GM21360 (cell line): ENCODE results near the gene EIF2S1.
"Not testable (repeated sequence)": the region's sequence is repeated elsewhere in the genome, so short reads cannot be mapped to it uniquely, and the experiment has no call there.

Experiments used
- ATAC-seq: cut with Tn5 transposase; IDR thresholded peaks from one replicate; pipeline ENCODE4 v1.9.1; 2021; ENCODE audit warnings: mild to moderate bottlenecking, moderate library complexity; ENCODE audit not compliant: unreplicated experiment

The EIF2S1 gene

GRCh38 chr14:67409461-67409860 is 49.3 kb downstream of the EIF2S1 start:
- ATAC-seq = no peak

DNA sequence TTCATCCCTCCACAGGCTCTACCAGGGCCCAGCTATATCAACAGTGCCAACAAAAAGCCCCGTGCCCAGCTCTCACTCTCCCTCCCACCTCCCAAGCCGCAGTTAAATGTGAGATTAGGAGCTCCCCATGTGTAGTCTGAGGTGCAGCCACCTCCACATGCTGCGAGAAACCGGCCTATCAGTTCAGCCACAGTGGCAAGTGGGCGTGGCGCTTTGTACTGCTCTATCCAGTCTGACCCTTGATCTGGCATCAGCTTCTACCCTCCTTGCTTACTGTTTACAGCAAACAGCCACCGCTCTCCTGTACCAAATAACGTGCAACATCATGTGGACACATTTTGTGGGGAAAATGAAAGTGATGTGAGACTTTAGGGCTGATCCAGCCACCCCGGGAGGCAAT is 50.2 kb downstream of the EIF2S1 start:
- ATAC-seq = no peak

DNA sequence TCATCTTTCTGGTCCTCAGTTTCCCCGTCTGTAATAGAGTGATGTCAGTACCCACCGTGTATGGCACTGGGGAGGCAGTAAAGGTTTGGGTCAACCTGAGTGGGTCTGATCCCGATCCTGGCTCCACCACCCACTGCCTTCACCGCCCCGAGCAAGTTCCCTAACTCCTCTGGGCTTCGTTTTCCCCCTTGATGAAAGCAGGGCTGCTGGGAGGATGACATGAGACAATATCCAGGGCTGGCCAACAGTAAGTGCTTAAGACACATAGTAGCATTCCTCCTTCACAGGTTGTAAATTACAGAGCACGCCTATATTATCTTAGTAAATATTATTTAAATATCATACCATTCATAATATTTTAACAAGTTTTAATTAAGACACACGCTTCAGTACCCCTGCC is 51.2 kb downstream of the EIF2S1 start:
- no peak for ATAC-seq

GRCh38 chr14:67411820-67412421 is 51.8 kb downstream of the EIF2S1 start, which contains the start of gene PLEK2:
Gene PLEK2, minus strand, starts transcription at chr14:67412165. Its CDS starts 106 bp downstream, at chr14:67412059.
- no peak for ATAC-seq

DNA sequence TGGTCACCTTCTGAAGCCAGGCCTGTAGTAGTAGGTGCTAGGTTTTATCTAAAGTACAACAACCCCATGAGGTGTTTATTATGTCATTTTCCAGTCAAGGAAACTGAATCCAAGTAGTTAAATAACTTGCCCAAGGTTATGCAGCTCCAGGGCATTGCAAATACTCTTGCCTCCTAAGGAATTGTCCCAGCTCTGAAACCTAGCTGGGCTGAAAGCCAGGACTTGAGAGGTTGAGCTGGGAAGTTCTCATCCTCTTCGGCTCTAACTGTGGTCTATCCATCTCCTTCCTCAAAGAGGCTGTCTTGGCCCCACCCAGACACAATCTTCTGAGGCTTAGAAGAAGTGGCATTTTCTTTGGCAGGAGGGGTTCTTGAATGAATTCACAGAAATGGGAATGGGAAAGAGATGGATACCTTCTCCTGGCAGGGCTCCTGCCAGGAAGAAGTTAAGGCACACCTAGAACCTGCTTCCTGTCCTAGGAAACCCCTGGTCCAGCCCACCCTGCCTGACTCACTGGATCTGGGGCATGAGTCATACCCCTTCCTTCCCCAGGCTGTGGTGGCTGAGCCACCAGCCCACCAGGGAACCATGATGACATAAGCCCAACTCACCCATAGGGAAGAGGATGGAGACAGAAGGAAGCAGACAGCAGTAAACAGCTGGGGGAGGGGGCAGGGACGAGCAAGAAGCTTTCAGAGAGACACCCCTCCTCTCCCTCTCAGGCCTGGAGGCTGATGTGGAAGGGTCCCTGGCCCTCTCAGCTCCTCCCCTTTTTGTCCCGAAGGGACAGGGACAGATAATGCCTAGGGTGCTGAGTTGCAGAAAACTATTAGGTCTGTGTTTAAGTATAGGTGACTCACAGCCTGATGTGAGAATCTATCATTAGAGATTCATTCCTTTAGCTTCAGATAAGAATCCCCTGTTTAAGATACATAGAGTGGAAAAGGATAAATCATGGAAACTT is 54.0 kb downstream of the EIF2S1 start:
- no peak for ATAC-seq

- not testable (repeated sequence) for ATAC-seq
These were observed 55.5 kb downstream of the EIF2S1 start for GRCh38 chr14:67415610-67416009.

GRCh38 chr14:67416085-67416484 is 56.0 kb downstream of the EIF2S1 start:
- ATAC-seq = no peak

DNA sequence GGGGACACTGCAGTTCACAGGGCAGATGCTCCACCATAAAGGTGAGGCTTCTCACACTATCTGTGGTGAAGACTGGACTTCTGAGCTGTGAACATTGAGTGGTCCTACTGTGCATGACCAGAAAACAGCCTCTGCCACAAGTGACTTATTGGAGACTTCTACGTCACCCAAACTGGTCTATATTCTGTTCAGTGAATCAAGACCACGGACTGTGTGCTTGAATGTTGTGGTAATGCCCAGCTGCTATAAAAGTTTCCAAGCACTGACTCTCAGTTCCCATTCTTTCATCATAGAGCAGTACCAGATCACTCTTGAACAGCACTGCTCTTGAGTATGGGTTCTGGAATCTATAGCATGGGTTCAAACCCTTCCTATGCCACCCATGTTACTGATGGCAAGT is 56.7 kb downstream of the EIF2S1 start:
- ATAC-seq = no peak

- no peak for ATAC-seq
These were observed 57.5 kb downstream of the EIF2S1 start for GRCh38 chr14:67417633-67418032.

- ATAC-seq = no peak
These were observed 58.5 kb downstream of the EIF2S1 start for GRCh38 chr14:67418401-67419191.

GRCh38 chr14:67420102-67420739 is 60.1 kb downstream of the EIF2S1 start:
- no peak for ATAC-seq

DNA sequence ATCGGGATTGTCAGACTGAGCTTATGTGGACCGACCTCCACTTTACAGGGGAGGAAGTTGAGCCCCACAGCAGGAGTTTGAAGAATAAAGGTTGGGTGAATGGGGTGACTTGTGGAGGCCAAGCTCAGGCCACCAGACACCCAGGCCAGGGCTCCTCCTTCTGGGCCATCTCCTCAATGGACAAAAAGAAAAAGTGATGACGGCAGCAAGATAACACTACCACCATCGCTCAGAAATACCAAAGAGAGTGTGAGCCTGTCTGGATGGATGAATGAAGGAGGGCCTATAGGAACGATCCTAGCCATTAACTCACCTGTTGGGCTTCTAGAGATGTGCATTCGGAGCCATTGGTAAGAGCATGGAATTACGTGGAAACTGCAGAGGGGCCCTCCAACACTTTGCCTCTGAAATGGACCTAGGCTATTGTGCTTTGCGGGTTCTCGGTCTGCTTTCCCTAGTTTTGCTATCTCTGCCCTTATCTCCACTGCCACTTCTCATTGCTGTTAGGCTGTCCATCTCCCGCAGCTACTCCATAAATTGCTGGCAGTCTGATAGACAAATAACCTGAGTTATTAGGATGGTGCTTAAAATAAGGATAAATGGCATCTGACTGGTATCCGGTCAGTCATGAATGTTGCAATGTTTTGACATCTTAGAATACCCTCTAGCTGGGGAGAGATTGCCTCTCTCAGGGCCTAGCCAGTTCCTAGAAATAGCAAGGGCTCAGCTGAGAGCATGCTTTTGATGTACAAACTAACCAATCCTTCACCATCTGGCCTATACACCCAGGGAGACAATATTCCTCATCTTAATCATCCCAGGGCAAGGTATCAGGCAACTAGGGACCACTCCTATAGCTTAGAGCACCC is 61.5 kb downstream of the EIF2S1 start:
- no peak for ATAC-seq

DNA sequence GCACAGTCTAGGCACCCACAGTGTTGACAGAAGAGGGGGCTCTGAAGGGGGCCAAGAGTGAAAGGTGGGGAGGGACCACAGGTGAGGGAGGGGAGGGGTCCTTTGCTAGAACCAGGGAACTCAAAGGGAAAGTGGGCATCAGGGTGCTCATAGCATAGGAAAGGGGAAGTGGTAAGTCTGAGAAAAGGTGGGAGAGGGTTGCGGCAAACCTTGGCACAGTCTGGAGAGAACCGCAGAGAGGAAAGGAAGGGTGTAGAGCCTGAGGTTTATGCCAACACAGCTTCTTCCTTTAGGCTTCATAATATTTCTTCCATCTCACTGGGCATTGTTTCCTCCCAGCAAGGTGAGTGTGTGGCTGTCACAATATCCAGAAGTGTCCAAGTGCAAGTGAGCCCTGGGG is 63.3 kb downstream of the EIF2S1 start:
- no peak for ATAC-seq

DNA sequence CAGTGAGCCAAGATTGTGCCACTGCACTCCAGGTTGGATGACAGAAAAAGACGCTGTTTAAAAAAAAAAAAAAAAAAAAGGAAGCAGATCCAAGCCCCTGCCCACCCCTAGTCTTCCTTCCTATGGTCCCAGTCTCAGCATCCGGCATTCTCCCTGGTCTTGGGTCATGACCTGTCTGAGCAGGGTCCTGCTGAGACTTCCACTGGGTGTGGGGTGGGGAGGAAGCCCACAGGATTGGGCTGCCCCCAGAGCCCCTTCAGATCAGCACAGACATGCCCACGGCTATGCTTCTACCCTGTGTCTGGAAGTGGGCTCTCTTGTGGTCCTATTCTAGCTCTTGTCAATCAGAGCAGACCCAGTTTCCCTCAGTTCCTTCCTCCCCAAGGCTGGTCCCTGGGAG is 64.4 kb downstream of the EIF2S1 start:
- no peak for ATAC-seq

DNA sequence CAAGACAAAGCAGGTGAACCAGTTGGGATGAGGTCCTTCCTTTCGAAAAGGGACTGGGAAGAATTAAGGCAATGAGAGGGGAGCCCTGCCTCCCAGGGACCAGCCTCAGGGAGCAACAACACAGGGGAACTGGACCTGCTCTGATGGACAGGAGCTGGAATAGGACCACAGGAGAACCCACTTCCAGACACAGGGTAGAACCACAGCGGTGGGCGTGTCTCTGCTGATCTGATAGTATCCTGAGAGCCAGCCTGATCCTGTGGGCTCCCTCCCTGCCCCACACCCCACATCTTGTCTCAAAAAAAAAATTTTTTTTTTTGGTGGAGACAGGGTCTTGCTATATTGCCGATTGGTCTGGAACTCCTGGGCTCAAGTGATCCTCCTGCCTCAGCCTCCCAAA is 65.5 kb downstream of the EIF2S1 start:
- no peak for ATAC-seq

DNA sequence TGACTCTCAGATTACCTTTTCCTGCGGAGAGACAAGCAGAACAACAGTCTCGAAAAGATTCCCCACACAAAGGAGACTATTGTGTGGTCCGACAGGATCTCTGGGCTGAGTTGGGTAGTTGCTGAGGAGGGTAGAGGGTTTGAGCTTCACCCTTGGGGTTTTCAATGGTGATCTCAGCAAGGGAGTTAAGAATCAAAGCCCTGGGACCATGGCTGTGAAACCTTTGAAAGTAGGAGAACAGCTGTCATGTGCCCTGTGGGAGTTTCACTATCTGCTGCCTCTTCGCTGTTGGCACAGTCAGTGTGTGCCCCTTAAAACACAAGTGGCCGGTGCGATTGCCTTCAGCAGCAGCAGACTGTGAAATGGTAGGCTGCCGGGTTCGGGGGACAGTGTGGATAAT is 66.0 kb downstream of the EIF2S1 start:
- no peak for ATAC-seq

- ATAC-seq = no peak
These were observed 67.0 kb downstream of the EIF2S1 start for GRCh38 chr14:67426983-67427606.

- ATAC-seq = no peak
These were observed 68.4 kb downstream of the EIF2S1 start for GRCh38 chr14:67428501-67429031.

GRCh38 chr14:67429510-67430205 is 69.5 kb downstream of the EIF2S1 start:
- ATAC-seq = no peak
